CD4-positive, alpha-beta memory T cell (primary cell): ENCODE measurements around the gene G6PC3. TPM values are rescaled to one million over a fixed set of nuclear protein-coding genes. Genes with fewer than 3 reads are reported as not detected.

Source experiments
- CTCF ChIA-PET: fragments of 350-600 bp; sonication (Branson Sonifier 250); formaldehyde crosslinking; loops from one replicate; lab custom pipeline; 2021; ENCODE audit warnings: inconsistent platforms; ENCODE audit not compliant: partially characterized antibody; lab: Charles Lee
- POLR2A ChIA-PET: fragments of 350-600 bp; sonication (Branson Sonifier 250); formaldehyde crosslinking; loops from one replicate; lab custom pipeline; 2021; ENCODE audit not compliant: partially characterized antibody; lab: Charles Lee
- DNase-seq, 5 donors: peaks; one replicate each; pipeline versions ENCODE4 v3.0.0 to v3.0.0-alpha.2; 2020 to 2022; ENCODE audit warnings: mixed read lengths in 1 of 5
- H3K27ac ChIP-seq: one replicate; pipeline ENCODE4 v1.7.0; 2013; ENCODE audit warnings: low read depth, low read length
- H3K27me3 ChIP-seq: 2 replicates; pipeline ENCODE4 v1.7.0; 2013; ENCODE audit warnings: mild to moderate bottlenecking, low read length, moderate library complexity; ENCODE audit not compliant: insufficient read depth
- H3K36me3 ChIP-seq: 2 replicates; pipeline ENCODE4 v1.7.0; 2013; ENCODE audit warnings: mild to moderate bottlenecking, low read length, moderate library complexity; ENCODE audit not compliant: insufficient read depth
- H3K4me1 ChIP-seq: 2 replicates; pipeline ENCODE4 v1.7.0; 2013; ENCODE audit warnings: mild to moderate bottlenecking, low read length, moderate library complexity; ENCODE audit not compliant: insufficient read depth
- H3K4me3 ChIP-seq, 2 donors: one replicate each; pipeline ENCODE4 v1.7.0; 2013; ENCODE audit warnings: low read length in 2 of 2, mild to moderate bottlenecking in 1 of 2
- H3K9me3 ChIP-seq, 2 donors: one replicate each; pipeline ENCODE4 v1.7.0; 2013; ENCODE audit warnings: low read length in 2 of 2, control low read depth in 1 of 2; ENCODE audit not compliant: control insufficient read depth in 1 of 2
- H3K27ac Mint-ChIP-seq, 7 donors: one replicate each; pipeline ENCODE4 v1.8.0; 2020 to 2021; ENCODE audit warnings: mixed read lengths in 7 of 7, mild to moderate bottlenecking in 6 of 7, inconsistent platforms in 3 of 7, moderate library complexity in 3 of 7
- H3K27me3 Mint-ChIP-seq, 2 donors: one replicate each; pipeline ENCODE4 v1.8.0; 2020 to 2021; ENCODE audit warnings: mixed read lengths in 2 of 2
- H3K36me3 Mint-ChIP-seq, 2 donors: one replicate each; pipeline ENCODE4 v1.8.0; 2020 to 2021; ENCODE audit warnings: mixed read lengths in 2 of 2, inconsistent platforms in 1 of 2, mild to moderate bottlenecking in 1 of 2
- H3K4me1 Mint-ChIP-seq, 4 donors: one replicate each; pipeline ENCODE4 v1.8.0; 2020 to 2021; ENCODE audit warnings: mixed read lengths in 4 of 4, mild to moderate bottlenecking in 1 of 4
- H3K4me3 Mint-ChIP-seq, 8 donors: one replicate each; pipeline ENCODE4 v1.8.0; 2020 to 2021; ENCODE audit warnings: mixed read lengths in 8 of 8, mild to moderate bottlenecking in 7 of 8, moderate library complexity in 6 of 8, inconsistent platforms in 3 of 8
- H3K9me3 Mint-ChIP-seq, 8 donors: one replicate each; pipeline ENCODE4 v1.8.0; 2020 to 2021; ENCODE audit warnings: mixed read lengths in 8 of 8, mild to moderate bottlenecking in 5 of 8, inconsistent platforms in 3 of 8, moderate library complexity in 1 of 8
- intact Hi-C: fragments of 100-400 bp; cut with micrococcal nuclease; formaldehyde crosslinking; loops from one replicate; pipeline ENCODE4 v1.15.1; 2023
- polyA plus RNA-seq, 2 donors: library from polyadenylated mRNA; unstranded; fragments of 300-500 nt; fragmentation: Illumina TruSeq; gene quantifications; one replicate each; pipeline ENCODE4 v1.2.3, GENCODE V29; 2021
- total RNA-seq, 2 experiments: library from RNA; stranded (reverse); gene quantifications; one replicate each; pipeline ENCODE4 v1.2.3, GENCODE V29; 2021

Gene G6PC3
- total and polyA plus RNA-seq, 4 experiments from 2014 or later: 10.6 to 17.9 (median 13.7) TPM

DNA sequence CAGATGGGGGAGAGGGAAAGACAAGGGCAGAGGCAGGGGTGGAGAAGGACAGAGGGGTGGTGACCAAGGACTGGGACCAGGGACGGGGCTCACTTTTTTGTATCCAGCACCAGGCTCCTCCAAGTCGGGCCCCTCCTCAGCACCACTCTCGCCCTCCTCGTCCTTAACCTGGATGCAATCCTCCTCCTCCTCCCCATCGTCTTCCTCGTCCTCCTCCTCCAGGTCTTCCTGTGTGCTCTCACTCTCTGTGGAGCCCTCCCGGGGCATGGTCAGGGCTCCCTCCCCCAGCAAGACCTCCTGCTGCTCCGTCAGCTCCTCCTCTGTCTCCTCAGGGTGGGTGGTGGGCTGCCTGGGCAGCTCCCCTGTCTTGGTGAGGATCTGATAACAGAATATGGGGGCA, 16.8 kb downstream of the G6PC3 start:
- H3K36me3 ChIP-seq: peaks cover 5% of the 10 kb centered on the region
- H3K27me3 Mint-ChIP-seq: no peaks in the 10 kb centered on the region
- H3K27ac ChIP-seq: no peak overlapping the region
- no peak overlapping the region for H3K4me3 Mint-ChIP-seq
- ChIA-PET CTCF (no interaction called here), POLR2A (interaction anchor here (1.0 kb wide), 1 partner anchor 36 kb away, joined by 3 read pairs; the partner anchor contains the start of gene HDAC5)
- intact Hi-C loops: no loop called here
- H3K9me3 ChIP-seq: no peaks in the 10 kb centered on the region
- peaks cover 16 to 47% of the 10 kb centered on the region in 2 donors for H3K36me3 Mint-ChIP-seq
- no peak overlapping the region for H3K4me3 ChIP-seq
- no peaks in the 10 kb centered on the region for H3K4me1 ChIP-seq
- no peaks in the 10 kb centered on the region for H3K27me3 ChIP-seq
- no peak for DNase-seq
- peaks cover 0 to 3% (median 0%) of the 10 kb centered on the region in 8 donors for H3K9me3 Mint-ChIP-seq
- H3K4me1 Mint-ChIP-seq: peaks cover 0 to 12% (median 4%) of the 10 kb centered on the region in 4 donors
- H3K27ac Mint-ChIP-seq: peak overlapping the region in 3 of 7 donors; percentile 30 to 86 (median 52)

DNA sequence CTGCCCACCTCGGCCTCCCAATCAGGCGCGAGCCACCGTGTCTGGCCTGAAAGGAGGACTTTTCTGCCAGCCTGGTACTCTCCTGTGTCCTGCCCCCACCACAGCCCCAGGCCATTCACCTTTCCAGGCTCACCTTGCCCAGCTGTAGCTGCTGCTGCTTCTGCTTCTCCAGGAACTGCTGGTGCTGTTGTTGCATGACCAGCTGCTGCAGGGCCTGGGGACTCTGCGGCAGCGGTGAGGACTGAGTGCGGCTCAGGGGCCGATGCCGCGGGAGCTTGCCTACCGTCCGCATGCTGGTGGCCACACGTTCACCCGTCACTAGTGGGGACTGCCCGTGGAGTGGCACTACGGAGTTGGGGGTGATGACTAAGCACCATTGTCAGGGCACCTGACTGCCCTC, 17.7 kb downstream of the G6PC3 start:
- peaks cover 5% of the 10 kb centered on the region for H3K36me3 ChIP-seq
- H3K9me3 Mint-ChIP-seq: peaks cover 0 to 3% (median 0%) of the 10 kb centered on the region in 8 donors
- H3K27me3 Mint-ChIP-seq: no peaks in the 10 kb centered on the region
- H3K4me3 ChIP-seq: no peak overlapping the region
- H3K4me1 ChIP-seq: no peaks in the 10 kb centered on the region
- intact Hi-C loops: no loop called here
- DNase-seq: no peak
- no peaks in the 10 kb centered on the region for H3K9me3 ChIP-seq
- H3K4me1 Mint-ChIP-seq: peaks cover 0 to 12% (median 4%) of the 10 kb centered on the region in 4 donors
- no peak overlapping the region for H3K4me3 Mint-ChIP-seq
- peak overlapping the region in 1 of 7 donors; percentile 54 for H3K27ac Mint-ChIP-seq
- peaks cover 11 to 42% of the 10 kb centered on the region in 2 donors for H3K36me3 Mint-ChIP-seq
- no peaks in the 10 kb centered on the region for H3K27me3 ChIP-seq
- ChIA-PET CTCF (no interaction called here), POLR2A (interaction anchor here (1.0 kb wide), 1 partner anchor 35 kb away, joined by 3 read pairs; the partner anchor contains the start of gene HDAC5)
- H3K27ac ChIP-seq: no peak overlapping the region

DNA sequence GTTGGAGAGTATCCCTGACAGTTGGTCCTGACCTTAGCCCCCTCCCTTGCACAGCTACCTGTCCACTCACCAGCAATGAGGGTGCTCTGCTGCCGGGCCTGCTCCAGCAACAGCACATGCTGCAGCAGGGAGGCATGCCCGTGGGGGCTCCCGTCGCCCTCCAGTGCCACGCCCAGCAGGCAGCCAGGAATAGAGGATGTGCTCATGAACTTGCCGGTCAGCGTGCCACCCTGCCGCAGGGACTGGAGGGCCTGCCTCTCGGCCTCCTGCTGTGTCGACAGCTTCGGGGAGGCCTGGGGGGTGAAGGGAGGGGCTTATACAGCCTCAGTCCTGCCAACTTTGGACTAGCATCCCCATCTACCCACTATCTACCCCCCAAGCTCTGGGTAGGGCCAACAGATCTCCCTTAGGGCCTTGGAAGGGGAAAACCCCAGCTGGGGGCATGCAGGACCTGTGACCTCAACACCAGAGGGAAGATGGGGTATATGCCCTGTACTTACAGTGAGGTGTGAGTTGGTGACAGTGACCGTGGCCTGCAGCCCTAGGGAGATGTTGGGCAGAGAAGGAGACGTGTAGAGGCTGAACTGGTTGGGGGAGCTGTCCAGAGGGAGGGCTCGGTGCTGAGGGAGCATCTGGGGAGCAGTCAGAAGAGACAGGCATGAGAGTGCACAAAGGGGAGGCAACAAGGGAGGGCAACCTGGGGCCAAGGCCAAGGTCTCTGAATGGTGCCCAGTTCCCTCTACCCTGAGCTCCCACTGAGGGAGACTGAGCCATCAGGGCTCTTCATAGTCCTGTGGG, 20.9 kb downstream of the G6PC3 start:
- intact Hi-C loops: no loop called here
- no peak overlapping the region for H3K4me3 ChIP-seq
- Mint-ChIP-seq H3K4me3 (no peak overlapping the region), H3K36me3 (peaks cover 8 to 34% of the 10 kb centered on the region in 2 donors), H3K9me3 (peaks cover 0 to 2% (median 0%) of the 10 kb centered on the region in 8 donors), H3K27me3 (no peaks in the 10 kb centered on the region), H3K27ac (no peak overlapping the region), H3K4me1 (peaks cover 0 to 14% (median 5%) of the 10 kb centered on the region in 4 donors)
- H3K9me3 ChIP-seq: no peaks in the 10 kb centered on the region
- ChIA-PET CTCF (no interaction called here), POLR2A (no interaction called here)
- peak in 1 of 5 donors; percentile 20 for DNase-seq
- no peaks in the 10 kb centered on the region for H3K36me3 ChIP-seq
- no peaks in the 10 kb centered on the region for H3K27me3 ChIP-seq
- H3K4me1 ChIP-seq: peaks cover 7% of the 10 kb centered on the region
- H3K27ac ChIP-seq: no peak overlapping the region

DNA sequence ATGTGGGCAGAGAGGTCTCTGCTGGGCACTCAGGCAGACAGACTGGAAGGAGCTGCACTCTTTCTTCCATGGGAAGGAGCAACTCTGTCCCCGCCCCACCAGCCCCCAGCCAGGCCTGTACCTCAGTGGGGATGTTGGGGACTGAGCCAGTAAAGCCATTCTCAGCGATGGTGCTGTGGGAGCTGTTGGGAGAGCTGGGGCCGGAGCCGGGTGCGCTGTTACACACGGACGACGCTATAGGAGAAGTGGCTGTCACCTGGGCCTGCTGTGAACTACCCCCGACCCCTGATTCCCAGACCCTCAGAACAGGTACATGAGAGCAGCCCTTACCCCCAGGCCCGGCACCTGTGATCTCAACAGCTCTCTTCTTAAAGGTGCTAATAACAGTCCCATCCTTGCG, 21.5 kb downstream of the G6PC3 start:
- peaks cover 0 to 2% (median 0%) of the 10 kb centered on the region in 8 donors for H3K9me3 Mint-ChIP-seq
- H3K9me3 ChIP-seq: no peaks in the 10 kb centered on the region
- POLR2A ChIA-PET: no interaction called here
- peaks cover 7% of the 10 kb centered on the region for H3K4me1 ChIP-seq
- no peak overlapping the region for H3K27ac ChIP-seq
- no peaks in the 10 kb centered on the region for H3K27me3 Mint-ChIP-seq
- no peak overlapping the region for H3K27ac Mint-ChIP-seq
- H3K4me3 ChIP-seq: no peak overlapping the region
- DNase-seq: no peak
- H3K36me3 Mint-ChIP-seq: peaks cover 8 to 32% of the 10 kb centered on the region in 2 donors
- CTCF ChIA-PET: no interaction called here
- intact Hi-C loops: no loop called here
- H3K4me3 Mint-ChIP-seq: no peak overlapping the region
- no peaks in the 10 kb centered on the region for H3K27me3 ChIP-seq
- no peaks in the 10 kb centered on the region for H3K36me3 ChIP-seq
- H3K4me1 Mint-ChIP-seq: peaks cover 0 to 11% (median 4%) of the 10 kb centered on the region in 4 donors

DNA sequence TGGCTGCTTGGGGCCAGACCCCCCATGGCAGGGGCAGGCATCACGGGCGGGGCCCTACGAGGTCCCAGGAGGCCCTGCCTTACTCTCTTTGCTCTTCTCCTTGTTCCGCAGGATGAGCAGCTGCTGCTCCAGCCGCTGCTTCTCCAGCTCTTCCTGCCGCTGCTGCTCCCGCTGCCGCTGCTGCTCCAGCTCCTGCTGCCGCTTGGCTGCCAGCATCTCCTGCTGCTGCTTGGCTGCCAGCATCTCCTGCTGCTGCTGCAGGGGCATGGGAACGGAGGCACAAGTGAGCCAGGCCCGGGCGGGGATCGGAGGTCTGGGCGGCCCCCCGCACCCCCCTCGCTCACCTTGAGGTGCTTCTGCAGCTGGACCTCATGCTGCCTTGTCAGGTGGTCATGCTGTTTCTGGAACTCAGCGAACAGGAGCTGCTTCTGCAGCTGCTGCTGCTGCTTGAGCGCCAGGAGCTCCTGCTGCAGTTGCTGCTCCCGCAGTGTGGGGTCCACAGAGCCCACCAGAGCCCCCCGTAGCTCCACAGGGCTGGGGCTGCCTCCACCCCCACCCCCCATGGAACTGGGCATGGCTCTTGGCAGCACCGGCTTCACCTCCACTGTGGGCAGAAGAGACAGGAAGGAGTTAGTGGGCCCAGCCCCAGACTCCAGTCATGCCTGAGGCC, 22.8 kb downstream of the G6PC3 start:
- ChIA-PET CTCF (no interaction called here), POLR2A (interaction anchor here (0.5 kb wide), 1 partner anchor 498 kb away, joined by 7 read pairs; no protein-coding TSS in a partner anchor)
- H3K4me3 ChIP-seq: no peak overlapping the region
- H3K27me3 Mint-ChIP-seq: no peaks in the 10 kb centered on the region
- peaks cover 7% of the 10 kb centered on the region for H3K4me1 ChIP-seq
- intact Hi-C loops: no loop called here
- DNase-seq: peak in 1 of 5 donors; percentile 16
- H3K4me1 Mint-ChIP-seq: peaks cover 0 to 9% (median 5%) of the 10 kb centered on the region in 4 donors
- H3K27ac Mint-ChIP-seq: peak overlapping the region in 1 of 7 donors; percentile 73
- H3K4me3 Mint-ChIP-seq: no peak overlapping the region
- H3K9me3 ChIP-seq: no peaks in the 10 kb centered on the region
- peaks cover 8 to 25% of the 10 kb centered on the region in 2 donors for H3K36me3 Mint-ChIP-seq
- peaks cover 0 to 2% (median 0%) of the 10 kb centered on the region in 8 donors for H3K9me3 Mint-ChIP-seq
- no peaks in the 10 kb centered on the region for H3K27me3 ChIP-seq
- H3K36me3 ChIP-seq: no peaks in the 10 kb centered on the region
- no peak overlapping the region for H3K27ac ChIP-seq

DNA sequence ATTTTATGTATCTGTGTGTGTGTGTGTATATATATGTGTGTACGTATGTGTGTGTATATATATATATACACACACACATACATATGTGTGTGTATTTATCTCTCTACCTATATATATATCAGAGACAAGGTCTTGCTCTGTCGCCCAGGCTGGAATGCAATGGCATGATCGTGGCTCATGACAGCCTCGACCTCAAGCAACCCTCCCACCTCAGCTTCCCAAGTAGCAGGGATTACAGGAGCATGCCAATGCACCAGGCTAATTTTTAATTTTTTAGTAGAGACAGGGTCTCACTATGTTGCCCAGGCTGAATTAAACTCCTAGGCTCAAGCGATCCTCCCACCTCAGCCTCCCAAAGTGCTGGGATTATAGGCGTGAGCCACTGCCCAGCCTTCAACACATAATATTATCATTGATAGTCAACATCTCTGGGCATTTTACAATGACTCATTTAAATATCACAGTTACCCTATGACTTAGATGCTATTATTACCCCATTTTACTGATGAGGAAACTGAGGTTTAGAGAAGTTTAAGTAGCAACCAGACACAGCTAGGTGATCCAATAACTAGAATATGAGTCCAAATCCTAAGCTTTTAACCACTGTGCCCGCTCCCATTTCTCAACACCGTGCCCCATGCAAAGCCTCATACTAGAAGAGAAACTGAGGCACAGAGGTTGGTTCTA, 24.3 kb downstream of the G6PC3 start:
- Mint-ChIP-seq H3K4me1 (peaks cover 0 to 13% (median 3%) of the 10 kb centered on the region in 4 donors), H3K9me3 (peaks cover 0 to 2% (median 0%) of the 10 kb centered on the region in 8 donors), H3K27ac (no peak overlapping the region), H3K27me3 (no peaks in the 10 kb centered on the region), H3K4me3 (no peak overlapping the region), H3K36me3 (peaks cover 5 to 18% of the 10 kb centered on the region in 2 donors)
- CTCF ChIA-PET: interaction anchor here (0.6 kb wide), 1 partner anchor 33 kb away, joined by 3 read pairs; no protein-coding TSS in a partner anchor
- DNase-seq: no peak
- intact Hi-C loops: no loop called here
- H3K27ac ChIP-seq: no peak overlapping the region
- no peaks in the 10 kb centered on the region for H3K9me3 ChIP-seq
- H3K27me3 ChIP-seq: no peaks in the 10 kb centered on the region
- H3K36me3 ChIP-seq: no peaks in the 10 kb centered on the region
- H3K4me3 ChIP-seq: no peak overlapping the region
- POLR2A ChIA-PET: no interaction called here
- peaks cover 7% of the 10 kb centered on the region for H3K4me1 ChIP-seq

DNA sequence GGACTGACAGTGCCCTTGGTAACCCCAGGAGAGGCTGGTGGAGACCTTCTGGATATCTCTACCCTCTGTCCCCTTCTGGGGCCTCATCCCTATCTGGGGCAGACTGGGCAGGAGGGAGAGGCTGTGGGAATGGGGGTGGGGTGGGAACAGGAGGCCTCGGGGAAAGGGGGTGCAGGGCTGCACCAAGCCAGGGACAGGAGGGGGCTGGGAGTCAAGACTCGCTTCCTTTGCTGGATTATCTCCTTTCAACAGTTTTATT, 24.8 kb downstream of the G6PC3 start:
- intact Hi-C loops: no loop called here
- peak in 1 of 5 donors; percentile 13 for DNase-seq
- Histone ChIP-seq H3K36me3 (no peaks in the 10 kb centered on the region), H3K4me3 (no peak overlapping the region), H3K27me3 (no peaks in the 10 kb centered on the region), H3K9me3 (no peaks in the 10 kb centered on the region), H3K27ac (no peak overlapping the region), H3K4me1 (peaks cover 7% of the 10 kb centered on the region)
- ChIA-PET POLR2A (no interaction called here), CTCF (interaction anchor here (0.6 kb wide), 1 partner anchor 32 kb away, joined by 3 read pairs; no protein-coding TSS in a partner anchor)
- H3K4me1 Mint-ChIP-seq: peaks cover 0 to 16% (median 3%) of the 10 kb centered on the region in 4 donors
- peaks cover 0 to 2% (median 0%) of the 10 kb centered on the region in 8 donors for H3K9me3 Mint-ChIP-seq
- no peak overlapping the region for H3K4me3 Mint-ChIP-seq
- H3K27ac Mint-ChIP-seq: no peak overlapping the region
- H3K36me3 Mint-ChIP-seq: peaks cover 5 to 18% of the 10 kb centered on the region in 2 donors
- H3K27me3 Mint-ChIP-seq: no peaks in the 10 kb centered on the region
